ENCODE measurements around the gene SYNRG. TPM values are rescaled to one million over a fixed set of nuclear protein-coding genes. Genes with fewer than 3 reads are reported as not detected.

The SYNRG gene
- total and polyA plus RNA-seq, 2 of the 13 experiments (the other 11 are each of a cell fraction or from before 2014, with no cell fraction given) = 7.3 to 8.7 TPM

DNA sequence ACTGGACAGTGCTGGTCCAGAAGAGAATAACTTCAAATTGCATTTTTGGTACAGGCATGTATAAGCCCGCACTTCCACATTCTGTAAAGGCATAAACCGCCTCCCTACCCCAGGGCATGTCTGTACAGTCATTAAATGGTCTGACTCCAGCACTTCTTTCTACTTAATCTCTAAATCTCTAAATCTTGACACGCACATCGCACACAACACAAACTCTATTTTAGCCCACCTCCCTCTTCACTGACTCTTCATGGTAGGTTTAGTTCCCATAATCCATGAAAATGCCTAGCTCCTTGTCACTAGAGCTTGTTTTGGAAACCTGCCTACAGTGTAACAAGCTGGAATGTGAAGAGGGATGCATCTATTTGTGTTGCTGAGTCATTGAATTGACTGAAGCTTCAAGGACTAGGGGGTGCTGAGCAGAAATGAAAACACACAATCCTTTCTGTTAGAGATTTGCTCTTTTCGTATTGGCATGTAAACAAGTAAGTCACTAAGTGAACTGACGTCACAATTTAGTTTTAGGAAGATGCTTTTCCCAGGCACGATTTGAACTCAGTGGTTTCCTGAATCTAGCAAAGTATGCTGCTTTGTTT, 121.1 kb downstream of the SYNRG start (continued):
- TF ChIP-seq, protein P1, sequence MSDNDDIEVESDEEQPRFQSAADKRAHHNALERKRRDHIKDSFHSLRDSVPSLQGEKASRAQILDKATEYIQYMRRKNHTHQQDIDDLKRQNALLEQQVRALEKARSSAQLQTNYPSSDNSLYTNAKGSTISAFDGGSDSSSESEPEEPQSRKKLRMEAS (IDR thresholded peaks at IDR 0.05) = no peak
- no peak for TF ChIP-seq ZNF296 (CRISPR knock-in tag; conservative IDR thresholded peaks at IDR 0.05)
- no peak for TF ChIP-seq ZNF839 (CRISPR knock-in tag; IDR thresholded peaks at IDR 0.05; ENCODE audit: borderline replicate concordance)
- TF ChIP-seq ZBTB20 (CRISPR knock-in tag; IDR thresholded peaks at IDR 0.05; ENCODE audit: borderline replicate concordance, low read depth) = peak; percentile 9; the same call in 1 of the 2 replicates
- TF ChIP-seq MEF2D (CRISPR knock-in tag; IDR thresholded peaks at IDR 0.05) = no peak; the same call in 1 of the 2 replicates
- peak; percentile 75 for TF ChIP-seq TARDBP (CRISPR knock-in tag; IDR thresholded peaks at IDR 0.05)
- TF ChIP-seq, protein P2, sequence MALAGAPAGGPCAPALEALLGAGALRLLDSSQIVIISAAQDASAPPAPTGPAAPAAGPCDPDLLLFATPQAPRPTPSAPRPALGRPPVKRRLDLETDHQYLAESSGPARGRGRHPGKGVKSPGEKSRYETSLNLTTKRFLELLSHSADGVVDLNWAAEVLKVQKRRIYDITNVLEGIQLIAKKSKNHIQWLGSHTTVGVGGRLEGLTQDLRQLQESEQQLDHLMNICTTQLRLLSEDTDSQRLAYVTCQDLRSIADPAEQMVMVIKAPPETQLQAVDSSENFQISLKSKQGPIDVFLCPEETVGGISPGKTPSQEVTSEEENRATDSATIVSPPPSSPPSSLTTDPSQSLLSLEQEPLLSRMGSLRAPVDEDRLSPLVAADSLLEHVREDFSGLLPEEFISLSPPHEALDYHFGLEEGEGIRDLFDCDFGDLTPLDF (CRISPR knock-in tag; IDR thresholded peaks at IDR 0.05) = no peak
- no peak for TF ChIP-seq HNRNPH1 (optimal IDR thresholded peaks at IDR 0.05; ENCODE audit: low read depth, low read length)
- no peak for TF ChIP-seq ZNF543 (CRISPR knock-in tag; IDR thresholded peaks at IDR 0.05)
- TF ChIP-seq ZSCAN31 (CRISPR knock-in tag; IDR thresholded peaks at IDR 0.05; ENCODE audit: low read depth) = no peak
- TF ChIP-seq ZNF160 (CRISPR knock-in tag; IDR thresholded peaks at IDR 0.05) = no peak
- TF ChIP-seq, protein P3, sequence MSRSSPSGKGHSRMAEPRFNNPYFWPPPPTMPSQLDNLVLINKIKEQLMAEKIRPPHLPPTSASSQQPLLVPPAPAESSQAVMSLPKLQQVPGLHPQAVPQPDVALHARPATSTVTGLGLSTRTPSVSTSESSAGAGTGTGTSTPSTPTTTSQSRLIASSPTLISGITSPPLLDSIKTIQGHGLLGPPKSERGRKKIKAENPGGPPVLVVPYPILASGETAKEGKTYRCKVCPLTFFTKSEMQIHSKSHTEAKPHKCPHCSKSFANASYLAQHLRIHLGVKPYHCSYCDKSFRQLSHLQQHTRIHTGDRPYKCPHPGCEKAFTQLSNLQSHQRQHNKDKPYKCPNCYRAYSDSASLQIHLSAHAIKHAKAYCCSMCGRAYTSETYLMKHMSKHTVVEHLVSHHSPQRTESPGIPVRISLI (CRISPR knock-in tag; IDR thresholded peaks at IDR 0.05; ENCODE audit: borderline replicate concordance) = no peak
- TF ChIP-seq FOXP1 (IDR thresholded peaks at IDR 0.05) = peak; percentile 88
- TF ChIP-seq FOXP1 (CRISPR knock-in tag; IDR thresholded peaks at IDR 0.05) = peak; percentile 88
- peak; percentile 59 for TF ChIP-seq CEBPG (CRISPR knock-in tag; IDR thresholded peaks at IDR 0.05)
- peak; percentile 69; the same call in 1 of the 2 replicates for TF ChIP-seq KLF9 (CRISPR knock-in tag; IDR thresholded peaks at IDR 0.05; ENCODE audit: low read depth)
- no peak for TF ChIP-seq PLRG1 (conservative IDR thresholded peaks at IDR 0.05)
- no peak for TF ChIP-seq ZFP41 (CRISPR knock-in tag; IDR thresholded peaks at IDR 0.05; ENCODE audit: borderline replicate concordance)
- TF ChIP-seq IKZF1 (IDR thresholded peaks at IDR 0.05) = no peak
- TF ChIP-seq PHB2 (IDR thresholded peaks at IDR 0.05; ENCODE audit: partially characterized antibody) = no peak
- peak; percentile 82; the same call in 1 of the 2 replicates for TF ChIP-seq ZFP36L1 (CRISPR knock-in tag; IDR thresholded peaks at IDR 0.05)
- no peak; the same call in 1 of the 2 replicates for TF ChIP-seq YEATS2 (CRISPR knock-in tag; IDR thresholded peaks at IDR 0.05; ENCODE audit: borderline replicate concordance)
- TF ChIP-seq, protein P4, sequence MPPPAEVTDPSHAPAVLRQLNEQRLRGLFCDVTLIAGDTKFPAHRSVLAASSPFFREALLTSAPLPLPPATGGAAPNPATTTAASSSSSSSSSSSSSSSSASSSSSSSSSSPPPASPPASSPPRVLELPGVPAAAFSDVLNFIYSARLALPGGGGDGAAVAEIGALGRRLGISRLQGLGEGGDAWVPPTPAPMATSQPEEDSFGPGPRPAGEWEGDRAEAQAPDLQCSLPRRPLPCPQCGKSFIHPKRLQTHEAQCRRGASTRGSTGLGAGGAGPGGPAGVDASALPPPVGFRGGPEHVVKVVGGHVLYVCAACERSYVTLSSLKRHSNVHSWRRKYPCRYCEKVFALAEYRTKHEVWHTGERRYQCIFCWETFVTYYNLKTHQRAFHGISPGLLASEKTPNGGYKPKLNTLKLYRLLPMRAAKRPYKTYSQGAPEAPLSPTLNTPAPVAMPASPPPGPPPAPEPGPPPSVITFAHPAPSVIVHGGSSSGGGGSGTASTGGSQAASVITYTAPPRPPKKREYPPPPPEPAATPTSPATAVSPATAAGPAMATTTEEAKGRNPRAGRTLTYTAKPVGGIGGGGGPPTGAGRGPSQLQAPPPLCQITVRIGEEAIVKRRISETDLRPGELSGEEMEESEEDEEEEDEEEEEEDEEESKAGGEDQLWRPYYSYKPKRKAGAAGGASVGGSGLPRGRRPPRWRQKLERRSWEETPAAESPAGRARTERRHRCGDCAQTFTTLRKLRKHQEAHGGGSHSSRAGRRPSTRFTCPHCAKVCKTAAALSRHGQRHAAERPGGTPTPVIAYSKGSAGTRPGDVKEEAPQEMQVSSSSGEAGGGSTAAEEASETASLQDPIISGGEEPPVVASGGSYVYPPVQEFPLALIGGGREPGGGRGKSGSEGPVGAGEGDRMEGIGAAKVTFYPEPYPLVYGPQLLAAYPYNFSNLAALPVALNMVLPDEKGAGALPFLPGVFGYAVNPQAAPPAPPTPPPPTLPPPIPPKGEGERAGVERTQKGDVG (CRISPR knock-in tag; IDR thresholded peaks at IDR 0.05; ENCODE audit: borderline replicate concordance) = no peak
- no peak for TF ChIP-seq MED13 (CRISPR knock-in tag; IDR thresholded peaks at IDR 0.05)
- TF ChIP-seq SNRNP70 (IDR thresholded peaks at IDR 0.05; ENCODE audit: low read depth, low read length) = no peak
- no peak for TF ChIP-seq ESRRA (CRISPR knock-in tag; IDR thresholded peaks at IDR 0.05; ENCODE audit: low read depth)
- TF ChIP-seq ZNF841 (CRISPR knock-in tag; IDR thresholded peaks at IDR 0.05; ENCODE audit: borderline replicate concordance) = no peak

Measured in HepG2 (cell line).